HG03175 (cell line): ENCODE results near the gene HYCC1.
"Not testable (repeated sequence)": the region's sequence is repeated elsewhere in the genome, so short reads cannot be mapped to it uniquely, and the experiment has no call there.

Experiments
- ATAC-seq: cut with Tn5 transposase; IDR thresholded peaks from one replicate; pipeline ENCODE4 v1.9.1; 2021; ENCODE audit warnings: mild to moderate bottlenecking, moderate library complexity; ENCODE audit not compliant: unreplicated experiment

Gene HYCC1

GRCh38 chr7:22989643-22990587 is 24.0 kb downstream of the HYCC1 start:
- no peak for ATAC-seq

GRCh38 chr7:22985436-22985835 is 28.5 kb downstream of the HYCC1 start:
- ATAC-seq = no peak

GRCh38 chr7:22983257-22983855 is 30.6 kb downstream of the HYCC1 start:
- no peak for ATAC-seq

- ATAC-seq = no peak
Observed at GRCh38 chr7:22980422-22980821, 33.5 kb downstream of the HYCC1 start.

- no peak for ATAC-seq
Observed at GRCh38 chr7:22979861-22980260, 34.1 kb downstream of the HYCC1 start.

GRCh38 chr7:22979251-22979650 is 34.7 kb downstream of the HYCC1 start:
- no peak for ATAC-seq

- not testable (repeated sequence) for ATAC-seq
Observed at GRCh38 chr7:22974636-22975035, 39.3 kb downstream of the HYCC1 start.

- no peak for ATAC-seq
Observed at GRCh38 chr7:22972207-22972606, 41.7 kb downstream of the HYCC1 start.

GRCh38 chr7:22969010-22969431 is 44.9 kb downstream of the HYCC1 start:
- no peak for ATAC-seq
